ENCODE results near the gene MAPK8. TPM values are rescaled to one million over a fixed set of nuclear protein-coding genes. Genes with fewer than 3 reads are reported as not detected.

MAPK8 gene
- total RNA-seq, 1 donor from 2014 or later, result 66.4 TPM

- peak in 1 of 2 experiments; percentile 34 for DNase-seq (ENCODE audit: low spot score in 2 of 2, unreplicated experiment in 2 of 2)
- TF ChIP-seq, protein P1, sequence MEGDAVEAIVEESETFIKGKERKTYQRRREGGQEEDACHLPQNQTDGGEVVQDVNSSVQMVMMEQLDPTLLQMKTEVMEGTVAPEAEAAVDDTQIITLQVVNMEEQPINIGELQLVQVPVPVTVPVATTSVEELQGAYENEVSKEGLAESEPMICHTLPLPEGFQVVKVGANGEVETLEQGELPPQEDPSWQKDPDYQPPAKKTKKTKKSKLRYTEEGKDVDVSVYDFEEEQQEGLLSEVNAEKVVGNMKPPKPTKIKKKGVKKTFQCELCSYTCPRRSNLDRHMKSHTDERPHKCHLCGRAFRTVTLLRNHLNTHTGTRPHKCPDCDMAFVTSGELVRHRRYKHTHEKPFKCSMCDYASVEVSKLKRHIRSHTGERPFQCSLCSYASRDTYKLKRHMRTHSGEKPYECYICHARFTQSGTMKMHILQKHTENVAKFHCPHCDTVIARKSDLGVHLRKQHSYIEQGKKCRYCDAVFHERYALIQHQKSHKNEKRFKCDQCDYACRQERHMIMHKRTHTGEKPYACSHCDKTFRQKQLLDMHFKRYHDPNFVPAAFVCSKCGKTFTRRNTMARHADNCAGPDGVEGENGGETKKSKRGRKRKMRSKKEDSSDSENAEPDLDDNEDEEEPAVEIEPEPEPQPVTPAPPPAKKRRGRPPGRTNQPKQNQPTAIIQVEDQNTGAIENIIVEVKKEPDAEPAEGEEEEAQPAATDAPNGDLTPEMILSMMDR (IDR thresholded peaks at IDR 0.05; ENCODE audit: unreplicated experiment), result no peak
- Mint-ChIP-seq H3K9me3 (peaks cover 4% of the 10 kb centered on the region), H3K27ac (peak overlapping the region; percentile 47), H3K4me1 (peaks cover 39% of the 10 kb centered on the region), H3K27me3 (ENCODE audit: low read depth) (no peaks in the 10 kb centered on the region), H3K4me3 (no peak overlapping the region), H3K36me3 (no peaks in the 10 kb centered on the region)
Observed at GRCh38 chr10:48464871-48465736, 158.6 kb downstream of the MAPK8 start.

GRCh38 chr10:48465860-48466521, 159.5 kb downstream of the MAPK8 start:
- TF ChIP-seq, protein P1 (IDR thresholded peaks at IDR 0.05; ENCODE audit: unreplicated experiment), result no peak
- H3K27me3 Mint-ChIP-seq (ENCODE audit: low read depth), result no peaks in the 10 kb centered on the region
- H3K36me3 Mint-ChIP-seq, result no peaks in the 10 kb centered on the region
- peak overlapping the region; percentile 30 for H3K27ac Mint-ChIP-seq
- peaks cover 44% of the 10 kb centered on the region for H3K4me1 Mint-ChIP-seq
- H3K4me3 Mint-ChIP-seq, result no peak overlapping the region
- H3K9me3 Mint-ChIP-seq, result peaks cover 4% of the 10 kb centered on the region
- peak in 1 of 2 experiments; percentile 37 for DNase-seq (ENCODE audit: low spot score in 2 of 2, unreplicated experiment in 2 of 2)

GRCh38 chr10:48466611-48467240, 160.2 kb downstream of the MAPK8 start:
- Mint-ChIP-seq H3K4me1 (peaks cover 49% of the 10 kb centered on the region), H3K27ac (no peak overlapping the region), H3K4me3 (no peak overlapping the region), H3K9me3 (no peaks in the 10 kb centered on the region), H3K27me3 (ENCODE audit: low read depth) (no peaks in the 10 kb centered on the region), H3K36me3 (no peaks in the 10 kb centered on the region)
- TF ChIP-seq, protein P1 (IDR thresholded peaks at IDR 0.05; ENCODE audit: unreplicated experiment), result no peak
- peak; percentile 11 to 34 for DNase-seq (ENCODE audit: low spot score in 2 of 2, unreplicated experiment in 2 of 2)

GRCh38 chr10:48467669-48468068, 161.2 kb downstream of the MAPK8 start:
- Mint-ChIP-seq H3K4me1 (peaks cover 49% of the 10 kb centered on the region), H3K27me3 (ENCODE audit: low read depth) (no peaks in the 10 kb centered on the region), H3K4me3 (no peak overlapping the region), H3K9me3 (peaks cover 2% of the 10 kb centered on the region), H3K36me3 (no peaks in the 10 kb centered on the region), H3K27ac (no peak overlapping the region)
- peak in 1 of 2 experiments; percentile 16 for DNase-seq (ENCODE audit: low spot score in 2 of 2, unreplicated experiment in 2 of 2)
- TF ChIP-seq, protein P1 (IDR thresholded peaks at IDR 0.05; ENCODE audit: unreplicated experiment), result no peak

GRCh38 chr10:48468130-48468790, 161.8 kb downstream of the MAPK8 start:
- Mint-ChIP-seq H3K4me3 (no peak overlapping the region), H3K27me3 (ENCODE audit: low read depth) (no peaks in the 10 kb centered on the region), H3K9me3 (peaks cover 8% of the 10 kb centered on the region), H3K4me1 (peaks cover 49% of the 10 kb centered on the region), H3K36me3 (no peaks in the 10 kb centered on the region), H3K27ac (peak overlapping the region; percentile 43)
- peak in 1 of 2 experiments; percentile 31 for DNase-seq (ENCODE audit: low spot score in 2 of 2, unreplicated experiment in 2 of 2)
- TF ChIP-seq, protein P1 (IDR thresholded peaks at IDR 0.05; ENCODE audit: unreplicated experiment), result no peak
